NAMALWA (cell line): Measurements from ENCODE around the gene KSR1.
A peak's percentile ranks its signal among the peaks of the same experiment; 100 is the strongest.

Experiments
- DNase-seq: peaks from one replicate; pipeline ENCODE4 v3.0.0-alpha.2; 2015; ENCODE audit warnings: low spot score

KSR1 gene

GRCh38 chr17:27591986-27592385, 135.7 kb downstream of the KSR1 start:
- no peak for DNase-seq

DNA sequence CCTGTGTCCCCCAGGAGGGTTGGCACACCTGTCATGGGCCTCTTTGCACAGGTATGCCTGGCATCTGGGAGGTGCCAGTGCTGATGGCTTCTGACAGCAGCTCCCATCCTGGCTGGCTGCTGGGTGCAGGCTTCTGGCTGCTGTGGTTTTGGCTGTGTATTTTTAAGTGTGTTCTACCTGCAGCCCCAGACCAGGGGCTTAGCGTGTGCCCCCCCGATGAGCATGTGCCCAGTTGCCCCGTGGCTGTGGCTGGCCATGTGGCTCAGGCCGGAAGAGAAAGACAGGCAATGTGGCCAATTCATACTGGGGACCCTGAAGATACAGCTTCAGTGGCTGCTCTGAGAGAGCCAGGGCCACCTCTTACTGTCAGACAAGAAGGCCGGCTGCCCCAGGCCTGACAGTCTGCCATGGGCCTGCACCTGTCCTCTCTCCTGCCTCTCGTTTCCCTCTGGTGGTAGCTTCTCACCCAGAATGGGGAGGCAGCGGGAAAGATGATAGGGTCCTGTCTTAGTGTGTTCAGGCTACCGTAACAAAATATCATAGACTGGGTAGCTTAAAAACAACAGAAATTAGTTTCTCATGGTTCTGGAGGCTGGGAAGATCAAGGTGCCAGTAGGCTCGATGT, 137.1 kb downstream of the KSR1 start:
- DNase-seq, result no peak

DNA sequence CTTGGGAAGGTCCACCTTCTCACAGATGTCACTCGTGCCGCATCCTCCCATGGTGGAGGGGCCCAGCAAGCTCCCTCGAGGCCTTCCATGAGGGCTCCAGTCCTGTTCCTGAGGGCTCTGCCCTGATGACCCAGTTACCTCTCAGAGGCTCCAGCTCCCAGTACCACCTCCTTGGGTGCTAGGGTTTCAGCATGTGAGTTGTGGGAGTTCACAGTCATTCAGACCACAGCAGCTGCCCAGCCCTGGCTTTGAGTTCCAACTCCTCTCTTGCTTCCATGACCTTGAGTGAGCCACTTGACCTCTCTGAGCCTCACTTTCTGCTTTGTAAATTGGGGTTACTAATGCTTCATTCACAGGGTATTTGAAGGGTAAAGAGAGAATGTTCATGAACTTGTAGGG, 137.6 kb downstream of the KSR1 start:
- DNase-seq, result no peak

DNA sequence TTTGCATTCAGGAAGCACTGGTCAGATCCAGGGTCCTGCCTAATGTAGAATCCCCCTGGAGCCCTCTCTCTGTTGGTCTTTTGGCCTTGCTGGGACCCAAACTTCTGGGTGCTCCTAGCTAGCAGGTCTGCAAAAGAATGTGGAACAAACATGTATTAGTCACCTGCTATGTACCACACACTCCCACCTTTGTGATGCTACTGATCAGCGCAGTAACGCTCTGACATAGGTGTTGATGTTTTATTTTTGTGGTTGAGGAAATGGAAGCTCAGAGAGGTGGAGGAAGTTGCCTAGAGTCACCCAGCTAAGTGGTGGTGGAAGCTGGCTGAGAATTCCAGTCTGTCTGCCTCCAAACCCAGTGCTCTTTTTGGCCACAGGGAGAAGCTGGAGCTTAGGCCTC, 139.0 kb downstream of the KSR1 start:
- no peak for DNase-seq

DNA sequence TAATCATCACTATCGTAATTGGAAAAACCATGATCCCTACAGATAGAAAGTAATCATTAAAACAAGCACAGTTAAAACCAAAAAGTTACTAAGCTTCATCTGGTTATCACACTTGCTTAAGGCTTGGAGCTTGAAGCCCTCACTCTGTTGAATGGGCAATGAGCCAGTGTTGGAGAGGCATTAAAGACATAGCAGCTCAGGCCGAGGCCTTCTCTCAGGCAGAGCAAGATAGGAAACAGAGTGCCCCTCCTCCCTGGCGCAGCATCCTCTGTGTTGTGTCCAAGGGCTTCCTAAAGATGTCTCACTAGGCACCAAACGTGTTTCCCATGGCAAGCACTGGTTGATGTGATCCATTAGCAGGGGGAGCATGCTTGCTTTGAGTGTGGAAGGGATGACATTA, 139.8 kb downstream of the KSR1 start:
- no peak for DNase-seq

DNA sequence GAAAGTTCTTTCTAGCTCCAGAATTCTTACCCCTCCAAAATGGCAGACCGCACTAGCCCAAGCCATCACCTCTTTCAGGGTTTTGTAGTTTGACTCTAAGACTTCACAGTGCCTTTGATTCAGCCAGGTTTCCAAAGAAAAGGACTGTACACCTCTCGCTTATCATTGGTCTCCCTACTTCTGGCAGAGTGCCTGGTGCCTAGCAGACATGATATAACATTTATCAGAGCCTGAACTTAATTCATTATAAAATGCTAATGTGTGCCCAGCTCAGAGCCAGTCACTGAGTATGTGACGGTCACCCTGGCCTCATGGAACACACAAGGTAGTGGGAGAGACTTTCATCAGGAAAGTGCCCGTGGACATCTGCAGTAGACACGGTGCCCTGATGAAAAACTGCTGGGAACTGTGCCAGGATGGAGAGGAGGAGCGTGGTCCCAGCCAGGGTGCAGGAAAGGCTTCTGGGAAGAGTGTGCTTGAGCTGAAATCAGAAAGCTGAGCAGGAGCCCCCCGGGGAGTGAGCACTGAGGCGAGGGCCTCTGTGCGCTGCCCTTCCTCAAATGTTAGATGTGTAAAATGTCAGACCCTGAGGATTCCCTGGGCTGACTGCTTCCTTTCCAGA, 140.4 kb downstream of the KSR1 start:
- DNase-seq, result no peak

GRCh38 chr17:27597188-27597580, 140.9 kb downstream of the KSR1 start:
- DNase-seq, result no peak

GRCh38 chr17:27597783-27598320, 141.6 kb downstream of the KSR1 start:
- no peak for DNase-seq

DNA sequence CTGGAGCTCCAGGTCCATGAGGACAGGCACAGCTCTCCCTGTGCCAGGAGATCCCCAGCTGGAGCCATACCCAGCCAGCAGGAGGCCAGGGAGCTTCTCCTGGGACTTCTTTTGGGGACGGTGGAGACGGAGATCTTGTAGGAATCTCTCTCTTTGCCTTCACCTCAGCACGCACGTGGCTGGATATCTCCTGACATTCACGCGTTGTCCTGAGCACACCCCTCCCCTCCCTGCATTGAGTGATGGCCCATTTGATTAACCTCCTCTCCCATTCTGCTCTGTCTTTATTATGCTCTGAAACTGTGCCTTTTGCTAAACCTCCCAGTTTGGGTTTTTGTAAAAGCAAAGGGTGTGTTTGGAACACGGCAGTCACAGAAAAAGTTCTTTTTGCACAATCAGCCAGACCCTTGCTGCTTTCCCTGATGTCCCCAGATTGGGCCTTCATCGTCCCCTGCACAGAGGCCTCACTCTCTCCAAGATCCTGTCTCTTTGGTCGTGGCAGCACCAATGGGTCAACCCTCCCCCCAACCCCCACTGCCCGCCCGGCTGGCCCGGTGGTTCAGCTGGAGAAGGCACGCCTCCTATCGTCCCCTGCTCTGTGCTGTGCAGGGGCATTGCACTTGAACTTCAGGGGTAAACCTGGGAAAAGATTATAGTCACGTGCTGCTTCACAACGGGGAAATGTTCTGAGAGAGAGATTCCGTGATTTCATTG, 142.2 kb downstream of the KSR1 start:
- DNase-seq, result no peak

- no peak for DNase-seq
These were observed 144.2 kb downstream of the KSR1 start for GRCh38 chr17:27600471-27600870.

DNA sequence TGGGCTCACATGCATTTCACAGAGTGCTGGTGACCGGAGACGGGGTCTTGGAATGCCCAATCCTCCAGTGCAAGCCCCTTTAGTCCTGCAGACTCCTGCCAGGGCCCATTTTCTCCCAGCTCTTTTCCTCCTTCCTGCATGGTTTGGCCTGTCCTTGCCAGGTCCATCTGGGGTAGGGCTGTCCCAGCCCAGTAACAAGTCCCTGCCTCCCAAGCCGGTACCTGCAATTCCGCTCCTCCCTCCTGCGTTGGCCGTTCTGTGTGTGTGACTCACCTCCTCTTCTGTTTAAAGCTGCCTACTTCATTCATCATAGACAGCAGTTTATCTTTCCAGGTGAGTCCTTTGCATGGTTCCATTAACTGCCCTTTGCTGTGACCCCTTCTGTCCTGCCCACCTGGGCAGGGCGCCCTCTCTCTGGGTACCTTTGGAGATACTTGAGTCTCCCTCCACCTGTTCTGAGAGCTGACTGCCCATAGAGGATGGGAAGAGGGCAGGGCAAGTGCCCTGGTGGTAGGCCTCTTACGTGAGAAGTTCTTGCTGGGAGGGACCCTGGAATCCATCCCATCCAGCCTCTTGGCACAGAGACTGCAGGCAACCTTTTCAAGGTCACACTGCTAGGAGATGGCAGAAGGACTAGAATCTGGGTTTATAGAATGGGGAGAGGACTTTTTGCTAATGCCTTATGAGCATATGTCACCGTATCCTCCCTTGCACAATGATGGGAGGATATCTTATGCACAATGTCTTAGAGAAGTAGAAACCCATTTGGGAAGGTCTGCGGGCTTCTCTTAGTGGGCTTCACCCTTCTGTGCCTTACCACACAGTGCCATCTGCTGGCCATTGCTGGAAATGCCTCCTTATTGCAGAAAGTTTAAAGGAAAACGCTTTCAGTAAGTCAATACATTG, 145.1 kb downstream of the KSR1 start:
- peak; percentile 88 for DNase-seq

DNA sequence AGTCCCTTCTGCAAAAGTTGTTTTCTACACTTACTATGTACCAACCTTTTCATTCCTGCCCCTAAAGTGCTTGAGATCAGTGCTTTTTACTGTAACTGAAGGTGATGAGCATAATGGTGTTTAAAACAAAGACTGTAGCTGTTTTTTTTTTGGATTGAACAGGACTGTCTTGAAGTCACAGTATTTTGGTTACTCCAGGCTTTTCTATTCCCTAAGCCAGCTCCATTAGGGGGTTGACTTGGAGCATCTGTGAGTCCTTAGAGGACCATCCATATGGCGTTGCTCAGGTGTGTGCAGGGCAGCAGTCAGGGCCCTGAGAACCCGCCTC, 145.7 kb downstream of the KSR1 start:
- DNase-seq, result no peak

GRCh38 chr17:27602721-27603420, 146.6 kb downstream of the KSR1 start:
- DNase-seq, result peak; percentile 75

DNA sequence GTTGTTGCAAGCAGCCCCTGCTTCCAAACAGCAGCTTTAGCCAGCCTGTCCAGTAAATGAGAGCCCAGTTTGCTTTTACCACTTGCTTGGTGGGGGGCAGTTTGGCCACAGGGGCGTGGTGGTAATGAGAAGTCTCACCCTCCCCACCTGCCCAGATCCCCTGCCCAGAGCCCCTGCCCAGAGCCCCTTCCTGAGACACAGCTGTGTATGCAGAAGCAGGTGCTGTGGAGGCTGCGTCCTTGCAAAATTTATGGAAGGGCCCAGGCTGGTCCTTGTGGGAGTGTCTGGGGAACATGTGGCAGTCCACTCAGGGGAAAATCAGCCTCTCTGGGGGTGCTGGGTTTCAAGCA, 147.1 kb downstream of the KSR1 start:
- DNase-seq, result no peak

GRCh38 chr17:27603880-27604794, 147.9 kb downstream of the KSR1 start:
- DNase-seq, result no peak

DNA sequence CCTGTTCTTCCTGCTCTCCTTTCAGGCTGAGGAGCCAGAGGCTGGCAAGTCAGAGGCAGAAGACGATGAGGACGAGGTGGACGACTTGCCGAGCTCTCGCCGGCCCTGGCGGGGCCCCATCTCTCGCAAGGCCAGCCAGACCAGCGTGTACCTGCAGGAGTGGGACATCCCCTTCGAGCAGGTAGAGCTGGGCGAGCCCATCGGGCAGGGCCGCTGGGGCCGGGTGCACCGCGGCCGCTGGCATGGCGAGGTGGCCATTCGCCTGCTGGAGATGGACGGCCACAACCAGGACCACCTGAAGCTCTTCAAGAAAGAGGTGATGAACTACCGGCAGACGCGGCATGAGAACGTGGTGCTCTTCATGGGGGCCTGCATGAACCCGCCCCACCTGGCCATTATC, 149.2 kb downstream of the KSR1 start:
- DNase-seq, result no peak

DNA sequence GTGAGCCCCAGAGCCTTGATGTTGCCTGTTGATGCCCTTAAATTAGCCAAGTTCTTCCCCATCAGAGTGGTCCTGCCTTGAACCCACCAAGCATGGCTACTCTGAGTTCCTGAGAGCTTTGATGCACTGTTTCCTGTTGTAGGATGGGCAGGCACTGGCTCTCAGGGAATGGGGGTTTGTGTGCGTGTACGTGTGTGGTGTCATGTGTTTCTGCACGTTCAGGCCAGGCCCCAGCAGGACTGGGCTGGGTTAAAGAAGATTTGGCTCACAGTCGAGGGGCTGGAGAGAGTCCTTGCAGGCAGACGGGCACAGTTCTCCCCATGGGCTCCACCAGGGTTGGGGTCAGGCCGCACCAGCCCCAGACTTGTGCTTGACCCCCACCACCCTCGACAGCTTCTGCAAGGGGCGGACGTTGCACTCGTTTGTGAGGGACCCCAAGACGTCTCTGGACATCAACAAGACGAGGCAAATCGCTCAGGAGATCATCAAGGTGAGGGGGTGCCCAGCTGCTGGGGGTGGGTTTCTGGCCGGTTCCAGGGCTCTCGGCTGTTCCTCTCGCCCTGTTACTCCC, 151.4 kb downstream of the KSR1 start:
- no peak for DNase-seq

DNA sequence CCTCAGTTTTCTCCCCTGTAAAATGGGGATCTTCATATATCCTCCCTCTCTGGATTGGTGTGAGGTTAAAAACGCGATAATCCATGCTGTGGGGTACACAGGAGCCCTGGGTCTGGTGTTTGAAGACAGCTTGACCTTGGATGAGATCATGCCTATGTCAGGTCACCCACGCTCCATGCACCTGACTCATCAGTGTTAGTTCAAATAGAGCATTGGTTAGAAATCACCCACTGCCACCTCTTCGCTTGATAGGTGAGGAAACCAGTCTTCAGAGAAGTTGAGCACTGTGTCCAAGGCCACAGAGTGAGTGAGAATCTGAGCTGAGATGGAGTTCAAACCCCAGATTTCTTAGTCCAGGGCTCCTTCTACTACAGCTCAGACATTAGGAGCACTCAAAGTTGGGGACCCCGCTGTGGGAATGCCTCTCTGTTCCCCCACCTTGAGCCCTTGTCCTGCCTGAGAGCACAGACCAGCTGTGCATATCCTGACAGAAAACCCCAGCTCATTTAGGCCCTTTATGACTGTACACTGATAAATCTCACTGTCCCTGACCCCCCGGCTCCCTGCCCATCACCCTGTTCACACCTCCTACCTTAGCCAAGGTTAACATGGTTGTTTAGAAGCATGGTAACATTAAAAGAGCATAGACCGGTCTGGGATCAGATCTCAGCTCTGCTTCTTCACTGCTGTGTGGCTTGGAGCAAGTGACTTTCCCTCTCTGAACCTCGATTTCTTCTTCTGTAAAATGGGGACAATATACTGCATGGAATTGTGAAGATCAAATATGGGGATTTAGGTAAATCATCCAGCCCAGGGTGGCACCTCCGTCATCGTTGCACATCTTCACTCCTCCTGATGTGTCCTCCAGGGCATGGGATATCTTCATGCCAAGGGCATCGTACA, 152.3 kb downstream of the KSR1 start:
- no peak for DNase-seq

DNA sequence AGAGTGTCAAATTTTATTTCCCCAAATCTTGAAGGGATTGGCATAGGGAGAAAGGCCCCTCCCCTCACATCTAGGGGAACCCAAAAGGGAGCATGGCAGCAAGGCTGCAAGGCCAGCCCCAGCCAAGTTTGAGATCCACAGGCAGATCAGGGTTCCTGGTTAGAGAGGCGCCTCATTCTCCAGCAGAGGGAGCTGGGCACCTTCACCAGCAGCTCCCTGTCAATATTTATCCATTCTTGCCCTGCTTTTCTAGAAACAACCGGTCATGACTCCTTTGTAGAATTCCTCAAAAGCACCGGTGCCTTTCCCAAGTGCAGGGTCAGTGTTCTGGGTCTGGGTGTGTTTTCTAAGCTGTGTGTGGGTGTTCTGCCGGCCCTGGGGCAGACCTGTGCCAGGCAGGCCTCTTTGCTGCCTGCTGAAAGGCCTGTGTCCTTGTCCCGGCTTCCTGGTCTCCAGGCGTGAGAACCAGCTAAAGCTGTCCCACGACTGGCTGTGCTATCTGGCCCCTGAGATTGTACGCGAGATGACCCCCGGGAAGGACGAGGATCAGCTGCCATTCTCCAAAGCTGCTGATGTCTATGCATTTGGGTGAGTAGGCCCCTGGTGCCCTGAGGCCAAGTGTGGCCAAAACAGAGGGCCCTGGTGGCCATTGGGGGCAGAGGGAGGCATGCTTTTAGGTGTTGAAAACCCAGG, 153.5 kb downstream of the KSR1 start:
- DNase-seq, result peak; percentile 45
